HG02610 (cell line): ENCODE results near the gene ARSA.
"Not testable (repeated sequence)": the region's sequence is repeated elsewhere in the genome, so short reads cannot be mapped to it uniquely, and the experiment has no call there.

Experiments
- ATAC-seq: cut with Tn5 transposase; IDR thresholded peaks from one replicate; pipeline ENCODE4 v1.9.1; 2021; ENCODE audit warnings: mild to moderate bottlenecking, moderate library complexity; ENCODE audit not compliant: unreplicated experiment

Gene ARSA

DNA sequence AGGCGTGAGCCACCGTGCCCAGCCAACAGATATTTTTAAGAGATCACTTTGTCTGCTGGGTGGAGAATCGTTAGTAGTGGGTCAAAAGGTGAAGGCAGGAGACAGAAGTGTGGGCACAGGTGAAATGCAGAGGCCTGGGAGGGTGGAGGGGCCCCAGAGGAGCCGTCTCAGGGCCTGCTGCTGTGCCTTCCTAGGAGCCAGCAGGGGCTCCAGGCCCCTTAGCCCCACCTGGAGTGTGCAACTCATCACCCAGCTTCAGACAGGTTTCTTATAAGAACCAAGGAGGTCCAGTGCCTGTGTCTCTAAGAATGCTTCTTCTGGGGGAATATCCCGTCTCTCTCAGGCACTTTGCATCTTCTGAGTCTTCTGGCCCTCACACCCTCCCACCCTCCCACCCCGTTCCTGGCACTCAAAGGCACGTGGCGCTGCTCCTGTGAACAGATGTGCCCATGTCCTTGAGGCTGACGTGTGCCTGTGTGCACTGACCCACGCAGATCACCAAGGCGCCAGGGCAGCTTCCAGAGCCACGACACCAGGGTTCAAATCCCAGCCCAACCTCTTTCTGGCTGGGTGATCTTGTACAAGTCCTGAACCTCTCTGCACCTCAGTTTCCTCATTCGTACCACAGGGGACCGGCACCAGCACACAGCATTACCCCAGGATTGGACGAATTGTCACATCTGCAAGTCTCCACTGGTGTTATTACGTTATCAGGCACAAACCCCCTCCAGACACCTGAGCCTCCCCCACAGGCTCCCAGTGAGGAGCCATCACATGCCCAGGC, 3.4 kb downstream of the ARSA start:
- ATAC-seq: no peak

DNA sequence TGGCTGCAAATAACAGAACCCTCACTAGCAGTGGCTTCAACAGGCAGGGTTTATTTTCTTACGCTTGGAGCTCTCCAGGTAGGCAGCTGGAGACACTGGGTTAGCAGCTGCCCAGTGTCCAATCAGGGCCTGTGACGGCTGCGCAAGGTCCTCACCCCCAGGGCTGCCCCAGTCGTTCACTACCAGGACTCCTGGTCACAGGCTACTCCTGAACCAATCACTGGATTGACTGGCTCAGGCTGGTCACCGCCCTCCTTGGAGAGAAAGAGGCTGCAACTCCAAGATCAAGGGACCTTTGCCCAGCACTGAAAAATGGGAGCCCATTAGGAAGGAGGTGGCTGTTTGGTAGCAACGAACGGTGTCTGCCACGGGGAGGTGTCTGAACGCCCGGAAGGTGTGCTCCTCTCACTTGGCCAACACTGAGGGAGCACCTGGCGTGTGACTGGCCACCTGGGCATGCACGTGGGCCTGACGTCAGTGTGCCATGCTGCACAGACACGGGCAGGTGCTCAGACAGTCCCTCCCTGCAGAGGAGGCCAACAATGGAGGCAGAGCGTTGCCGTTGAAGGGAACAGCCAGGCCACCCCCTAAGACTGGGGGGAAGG, 5.1 kb downstream of the ARSA start:
- ATAC-seq: no peak

DNA sequence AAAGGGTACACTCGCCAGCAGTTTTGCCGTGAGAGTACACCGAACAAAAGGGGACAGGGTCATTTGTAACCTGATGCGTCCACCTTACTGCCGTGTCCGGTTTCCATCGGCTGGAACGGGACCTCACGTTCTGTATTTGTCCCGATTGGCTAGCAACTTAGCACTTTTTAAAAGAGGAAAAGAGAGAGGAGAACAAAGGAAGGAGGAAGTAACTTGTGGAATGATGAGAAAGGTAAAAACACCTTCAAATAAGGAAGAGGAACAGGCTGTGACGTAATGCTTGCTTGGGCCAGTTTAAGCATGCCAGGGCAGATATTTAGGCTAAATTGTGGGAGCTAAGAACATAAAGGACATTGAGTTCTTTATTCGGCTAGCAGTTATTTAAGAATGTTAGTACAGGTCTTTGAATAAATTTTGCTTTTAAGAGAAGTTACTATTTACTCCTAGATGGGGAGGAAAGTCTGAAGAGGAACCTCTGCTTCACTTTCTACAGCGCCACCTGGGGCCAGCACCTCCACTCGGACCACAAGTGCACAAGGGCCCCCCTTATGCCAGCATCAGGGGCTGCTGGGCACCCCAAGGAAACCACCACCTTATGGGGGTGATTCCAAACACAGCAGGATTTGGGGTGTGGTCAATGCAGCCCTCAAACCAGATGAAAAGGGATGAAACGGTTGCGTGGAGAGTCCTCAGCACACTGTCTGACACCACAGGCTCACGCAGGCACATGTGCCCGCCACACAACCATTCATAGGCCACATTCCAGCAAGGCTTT, 5.8 kb downstream of the ARSA start:
- no peak for ATAC-seq

DNA sequence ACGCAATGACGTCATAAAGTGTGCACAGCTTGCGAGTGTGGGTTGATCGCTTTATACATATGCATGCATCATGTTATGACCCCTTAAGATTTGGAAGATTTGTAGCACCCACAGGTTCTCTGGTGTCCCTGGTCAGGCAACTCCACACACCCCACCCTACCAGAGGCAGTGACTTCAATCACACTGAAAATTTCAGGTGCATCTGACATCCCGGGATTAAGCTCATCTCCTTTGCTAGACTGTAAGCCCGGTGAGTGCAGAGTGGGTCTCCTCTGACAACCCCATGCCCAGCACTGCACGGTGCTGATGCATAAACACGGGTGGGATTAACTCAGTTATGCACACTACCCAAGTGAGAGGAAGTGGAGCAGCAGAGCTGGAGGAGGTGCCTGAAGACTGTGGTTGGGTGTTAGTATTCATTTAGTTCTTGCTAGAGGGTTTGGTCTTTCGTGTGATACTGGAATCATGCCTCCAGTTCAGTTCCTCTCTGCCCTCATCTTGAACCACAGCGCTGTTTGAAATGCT, 6.5 kb downstream of the ARSA start:
- ATAC-seq: no peak

- ATAC-seq: no peak
These were observed 7.2 kb downstream of the ARSA start for GRCh38 chr22:50620593-50621355.

DNA sequence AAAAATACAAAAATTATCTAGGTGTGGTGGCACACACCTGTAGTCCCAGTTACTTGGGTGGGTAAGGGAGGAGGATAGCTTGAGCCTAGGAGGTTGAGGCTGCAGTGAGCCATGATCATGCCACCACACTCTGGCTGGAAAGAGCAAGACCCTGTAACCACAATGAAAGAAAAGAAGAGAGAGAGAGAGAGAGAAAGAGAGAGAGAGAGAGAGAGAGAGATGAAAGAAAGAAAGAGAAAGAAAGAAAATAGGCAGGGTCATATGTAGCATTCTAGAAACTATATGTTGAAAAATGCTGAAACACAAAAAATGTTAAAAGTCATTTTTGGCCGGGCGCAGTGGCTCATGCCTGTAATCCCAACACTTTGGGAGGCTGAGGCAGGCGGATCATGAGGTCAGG, 13.7 kb downstream of the ARSA start:
- ATAC-seq: not testable (repeated sequence)

GRCh38 chr22:50613291-50613981, 14.5 kb downstream of the ARSA start:
- no peak for ATAC-seq

DNA sequence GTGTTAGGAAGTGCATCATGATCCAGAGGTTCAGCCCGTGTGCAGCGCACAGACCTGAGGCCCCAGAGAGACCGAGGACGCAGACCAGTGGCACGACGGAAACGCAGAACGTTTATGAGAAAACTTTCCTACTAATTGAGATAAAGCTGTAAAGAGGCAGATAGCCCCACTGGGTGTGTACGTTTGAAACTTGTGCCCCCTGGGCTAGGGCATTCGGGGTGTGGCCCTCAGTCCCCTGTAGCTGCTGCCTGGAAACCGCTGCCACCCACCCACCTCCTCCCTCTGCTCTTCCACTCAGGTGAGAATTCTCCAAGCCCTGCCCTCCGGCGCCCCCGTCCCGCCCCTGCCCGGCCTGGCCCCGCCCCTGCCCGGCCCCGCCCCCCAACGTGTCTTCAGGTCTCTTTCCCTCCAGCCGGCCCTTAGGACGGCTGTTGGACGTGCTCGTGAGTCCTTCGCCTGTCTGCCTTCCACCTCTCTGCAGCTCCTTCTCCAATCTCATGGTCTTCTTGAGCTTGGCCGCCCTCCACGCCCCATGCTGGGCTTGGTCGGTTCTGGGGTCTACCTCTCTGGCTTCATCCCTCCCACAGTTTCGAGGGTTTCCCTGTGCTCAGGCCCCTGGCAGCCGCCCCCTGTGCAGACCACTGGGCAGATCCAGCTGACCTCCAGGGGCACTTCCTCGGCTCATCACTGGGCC, 15.3 kb downstream of the ARSA start:
- no peak for ATAC-seq

GRCh38 chr22:50612168-50612527, 15.8 kb downstream of the ARSA start:
- no peak for ATAC-seq

GRCh38 chr22:50611341-50612060, 16.5 kb downstream of the ARSA start:
- ATAC-seq: no peak

DNA sequence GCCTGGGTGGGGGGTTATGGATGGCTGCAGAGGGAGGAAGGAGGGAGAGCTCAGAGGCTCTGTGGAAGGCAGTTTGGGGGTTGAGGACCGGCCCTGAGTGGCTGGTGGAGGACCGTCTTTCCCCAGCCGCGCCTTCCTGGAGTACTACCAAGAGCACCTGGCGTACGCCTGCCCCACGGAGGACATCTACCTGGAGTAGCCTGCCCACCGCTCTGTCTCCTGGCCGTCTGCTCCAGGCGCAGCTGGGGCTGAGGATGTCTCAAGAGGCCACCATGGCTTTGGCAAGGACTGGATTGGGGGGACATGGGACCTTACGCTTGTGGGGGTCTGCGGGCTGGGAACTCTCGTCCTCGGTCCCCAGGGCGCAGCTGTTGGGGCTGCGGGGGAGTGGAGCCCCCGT, 17.4 kb downstream of the ARSA start:
- no peak for ATAC-seq

DNA sequence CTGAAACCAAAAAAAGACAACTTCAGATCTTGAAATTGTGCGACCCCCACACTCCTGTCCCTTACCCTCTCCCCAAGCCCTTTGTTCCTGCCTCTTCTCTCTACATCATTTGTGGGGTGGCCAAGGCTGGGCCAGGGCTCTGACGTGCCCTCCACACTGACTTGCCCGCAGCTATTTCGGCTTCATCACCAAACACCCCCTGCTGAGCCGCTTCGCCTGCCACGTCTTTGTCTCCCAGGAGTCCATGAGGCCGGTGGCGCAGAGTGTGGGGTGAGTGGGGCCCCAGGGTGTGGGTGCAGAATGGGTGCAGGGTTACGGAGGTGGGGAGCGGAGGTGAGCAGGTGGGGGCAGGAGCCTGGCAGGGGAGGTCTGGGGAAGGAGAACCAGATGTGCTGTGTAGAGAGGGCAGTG, 17.9 kb downstream of the ARSA start:
- ATAC-seq: no peak

DNA sequence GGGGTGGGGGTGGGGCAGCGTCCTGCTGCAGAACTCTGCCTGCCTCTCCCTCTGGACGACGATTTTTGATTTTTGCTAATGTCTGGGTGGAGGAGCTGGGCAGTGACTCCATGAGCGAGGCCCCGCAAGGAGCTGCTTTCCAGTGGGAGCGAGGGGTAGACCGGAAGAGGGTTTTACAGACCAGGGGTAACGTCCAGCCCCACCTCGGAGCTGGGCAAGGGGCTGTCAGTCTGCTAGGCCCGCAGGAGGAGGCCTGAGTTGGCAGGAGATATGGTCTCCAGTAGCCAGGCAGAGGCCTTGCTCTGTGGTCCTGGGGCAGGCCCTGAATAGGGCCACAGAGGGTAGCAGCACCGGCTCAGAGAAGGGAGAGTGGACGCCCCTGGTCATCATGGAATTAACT, 18.4 kb downstream of the ARSA start:
- no peak for ATAC-seq

DNA sequence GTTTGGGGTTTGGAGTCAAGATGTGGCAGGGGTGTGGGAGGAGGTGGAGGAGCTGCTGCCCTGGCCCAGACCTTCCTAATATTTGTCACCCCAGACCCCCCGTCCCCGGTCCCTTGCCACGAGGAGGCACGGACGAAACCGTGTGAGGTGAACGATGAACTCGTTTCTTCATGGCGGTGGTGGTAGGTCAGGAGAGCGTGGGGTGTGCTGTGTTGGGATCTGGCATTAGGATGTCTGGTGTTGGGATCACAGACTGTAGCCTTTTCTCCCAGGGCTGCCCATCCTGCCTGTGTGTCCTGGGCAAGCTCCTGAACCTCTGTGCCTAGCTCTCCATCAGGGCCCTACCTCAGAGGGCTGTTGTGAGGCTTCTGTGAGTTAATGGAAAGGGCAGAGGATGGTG, 19.0 kb downstream of the ARSA start:
- no peak for ATAC-seq

- not testable (repeated sequence) for ATAC-seq
These were observed 19.7 kb downstream of the ARSA start for GRCh38 chr22:50608058-50608840.

GRCh38 chr22:50607659-50608020, 20.3 kb downstream of the ARSA start:
- no peak for ATAC-seq

DNA sequence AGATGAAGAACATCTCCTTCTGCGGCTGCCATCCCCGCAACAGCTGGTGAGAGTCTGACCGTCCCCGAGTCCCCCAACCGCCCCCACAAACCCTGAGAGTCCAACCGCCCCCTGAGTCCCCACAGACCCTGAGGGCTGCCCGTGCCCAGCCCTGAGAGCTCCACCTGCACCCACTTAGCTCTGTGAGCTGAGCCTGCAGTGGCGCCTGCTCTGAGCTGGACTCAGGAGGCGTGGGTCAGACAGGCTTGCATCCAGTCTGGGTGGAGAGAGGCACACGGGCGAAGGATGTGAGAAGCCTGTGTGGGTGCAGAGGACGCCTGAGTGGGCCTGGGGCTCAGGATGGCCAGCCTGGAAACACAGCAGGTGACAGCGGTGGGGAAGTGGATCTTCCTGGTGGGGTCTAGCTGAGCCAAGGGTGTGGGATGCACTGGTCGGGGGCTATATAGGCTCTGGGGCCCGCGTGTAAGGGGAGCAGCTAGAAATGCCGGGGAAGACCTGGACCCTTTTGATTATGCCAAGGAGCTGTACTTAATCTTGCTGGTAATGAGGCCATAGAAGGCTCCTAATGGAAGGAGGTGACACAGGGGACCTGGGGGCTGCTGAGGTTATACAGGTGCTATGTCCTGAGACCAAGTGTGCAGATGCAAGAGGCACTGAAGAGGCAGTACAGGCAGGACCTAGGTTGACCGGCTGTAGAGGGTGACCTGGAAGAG, 20.9 kb downstream of the ARSA start:
- ATAC-seq: no peak
